HG03432 (cell line): ENCODE measurements around the gene PTPN5.
"Not testable (repeated sequence)": the region's sequence is repeated elsewhere in the genome, so short reads cannot be mapped to it uniquely, and the experiment has no call there.

Source experiments
- ATAC-seq: cut with Tn5 transposase; IDR thresholded peaks from one replicate; pipeline ENCODE4 v1.9.1; 2021; ENCODE audit warnings: mild to moderate bottlenecking, moderate library complexity; ENCODE audit not compliant: unreplicated experiment

Gene PTPN5

DNA sequence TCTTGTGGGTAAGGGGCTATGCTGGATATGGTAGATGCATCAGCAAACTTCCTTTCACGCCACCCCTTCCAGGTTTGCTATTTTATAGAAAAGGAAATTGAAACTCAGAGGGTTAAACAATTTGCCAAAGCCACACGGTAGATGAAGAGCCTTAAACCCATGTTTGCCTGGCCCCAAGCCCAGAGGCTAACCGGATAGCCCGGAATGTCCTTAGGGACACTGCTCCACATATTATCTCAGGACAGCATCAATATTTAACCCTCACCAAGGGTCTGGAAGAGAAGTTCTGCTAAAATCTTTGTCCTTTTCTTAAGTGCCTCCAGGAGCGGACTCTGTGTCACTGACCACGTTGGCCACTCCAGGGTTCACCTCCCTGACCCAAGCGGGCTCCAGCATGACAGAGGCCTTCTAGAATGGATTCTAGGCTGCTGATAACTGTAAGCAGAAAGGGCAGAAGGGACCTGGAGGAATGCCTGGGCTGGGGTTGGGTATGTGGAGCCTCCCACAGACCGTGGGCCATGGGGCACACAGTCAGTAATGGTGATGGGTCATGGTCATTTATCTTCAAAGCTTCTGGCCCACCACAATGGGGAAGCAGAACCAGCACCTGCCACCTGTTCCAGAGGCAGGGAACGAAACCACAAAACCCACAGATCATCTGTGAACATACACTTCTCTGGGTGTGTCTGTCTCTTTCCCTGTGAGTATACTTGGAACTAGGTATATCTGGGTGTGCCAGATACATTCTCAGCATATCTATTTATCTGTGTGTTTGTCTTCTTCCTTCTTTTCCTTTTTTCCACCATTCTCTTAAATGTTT is 98.4 kb downstream of the PTPN5 start:
- no peak for ATAC-seq

DNA sequence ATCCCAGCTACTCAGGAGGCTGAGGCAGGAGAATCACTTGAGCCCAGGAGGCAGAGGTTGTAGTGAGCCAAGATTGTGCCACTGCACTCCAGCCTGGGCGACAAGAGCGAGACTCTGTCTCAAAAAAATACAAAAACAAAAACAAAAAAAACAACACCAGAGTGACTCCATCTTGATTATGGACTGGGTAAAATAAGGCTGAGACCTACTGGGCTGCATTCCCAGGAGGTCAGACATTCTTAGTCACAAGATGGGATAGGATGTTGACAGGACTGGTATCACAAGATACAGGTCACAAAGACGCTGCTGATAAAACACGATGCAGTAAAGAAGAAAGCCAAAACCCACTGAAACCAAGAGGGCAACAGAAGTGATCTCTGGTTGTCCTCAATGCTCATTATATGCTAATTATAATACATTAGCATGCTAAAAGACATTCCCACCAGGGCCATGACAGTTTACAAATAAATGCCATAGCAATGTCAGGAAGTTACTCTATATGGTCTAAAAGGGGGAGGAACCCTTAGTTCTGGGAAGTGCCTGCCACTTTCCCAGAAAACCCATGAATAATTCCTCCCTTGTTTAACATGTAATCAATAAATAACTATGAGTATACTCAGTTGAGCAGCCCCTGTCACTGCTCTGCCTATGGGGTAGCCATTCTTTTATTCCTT is 100.0 kb downstream of the PTPN5 start:
- not testable (repeated sequence) for ATAC-seq

DNA sequence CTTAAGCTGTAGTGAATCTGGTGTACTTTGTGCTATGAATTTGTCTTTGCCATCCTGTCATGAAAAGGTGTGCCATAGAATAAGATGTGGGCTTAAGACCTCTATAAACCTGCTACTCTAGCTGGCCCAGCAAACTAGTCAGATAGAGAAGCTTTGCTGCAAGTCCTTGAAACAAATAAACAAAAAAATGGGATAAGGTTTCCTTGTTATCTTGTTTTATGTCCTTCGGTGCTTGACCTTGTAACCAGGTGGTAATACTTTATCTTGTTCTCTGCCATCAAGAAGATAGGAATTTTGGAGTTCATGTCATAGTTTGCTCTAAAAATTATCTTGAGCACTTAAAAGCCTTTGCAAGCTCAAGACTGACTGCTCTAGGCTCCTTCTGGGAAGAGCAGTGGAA is 107.3 kb downstream of the PTPN5 start:
- no peak for ATAC-seq

DNA sequence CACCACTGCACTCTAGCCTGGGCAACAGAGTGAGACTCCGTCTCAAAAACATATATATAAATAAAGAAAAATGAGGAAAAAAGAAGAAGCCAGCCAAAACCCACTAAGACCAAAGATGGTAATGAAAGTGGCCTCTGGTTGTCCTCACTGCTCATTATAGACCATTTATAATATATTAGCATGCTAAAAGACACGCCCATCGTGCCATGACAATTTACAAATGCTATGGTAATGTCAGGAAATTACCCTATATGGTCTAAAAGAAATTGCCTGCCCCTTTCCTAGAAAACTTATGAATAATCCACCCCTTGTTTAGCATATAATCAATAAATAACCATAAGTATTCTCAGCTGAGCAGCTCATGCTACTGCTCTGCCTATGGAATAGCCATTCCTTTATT is 109.1 kb downstream of the PTPN5 start:
- ATAC-seq = no peak

DNA sequence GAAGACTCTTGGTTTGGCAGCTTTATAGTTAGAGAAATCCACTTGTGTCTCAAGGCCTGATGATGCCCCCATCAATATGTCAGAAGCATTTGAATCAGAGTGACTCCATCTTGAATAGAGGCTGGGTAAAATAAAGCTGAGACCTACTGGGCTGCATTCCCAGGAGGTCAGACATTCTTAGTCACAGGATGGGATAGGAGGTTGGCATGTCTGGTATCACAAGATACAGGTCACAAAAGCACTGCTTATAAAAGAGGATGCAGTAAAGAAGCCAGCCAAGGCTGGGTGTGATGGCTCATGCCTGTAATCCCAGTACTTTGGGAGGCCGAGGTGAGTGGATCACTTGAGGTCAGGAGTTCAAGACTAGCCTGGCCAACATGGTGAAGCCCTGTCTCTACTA is 109.6 kb downstream of the PTPN5 start:
- ATAC-seq = not testable (repeated sequence)
